H9 (cell line): ENCODE results near the gene GPC6. TPM values are rescaled to one million over a fixed set of nuclear protein-coding genes. Genes with fewer than 3 reads are reported as not detected.

Source experiments
- DNase-seq: peaks from one replicate; pipeline ENCODE4 v3.0.0-alpha.2; 2017
- H2AFZ ChIP-seq: one replicate; pipeline ENCODE4 v1.6.1; 2013; ENCODE audit warnings: mild to moderate bottlenecking, low read length, control low read depth, moderate library complexity
- H2AK5ac ChIP-seq: 2 replicates; pipeline ENCODE4 v1.6.1; 2013; ENCODE audit warnings: low read length, control low read depth, mixed read lengths; ENCODE audit not compliant: insufficient read length
- H2BK120ac ChIP-seq: one replicate; pipeline ENCODE4 v1.6.1; 2013; ENCODE audit warnings: low read depth, mild to moderate bottlenecking, low read length, control low read depth, inconsistent platforms; ENCODE audit not compliant: poor library complexity, severe bottlenecking
- H2BK12ac ChIP-seq: 2 replicates; pipeline ENCODE4 v1.6.1; 2013; ENCODE audit warnings: low read length, control low read depth, mixed read lengths, low read depth; ENCODE audit not compliant: insufficient read length
- H2BK15ac ChIP-seq: 2 replicates; pipeline ENCODE4 v1.6.1; 2013; ENCODE audit warnings: low read depth, low read length, control low read depth
- H2BK20ac ChIP-seq: one replicate; pipeline ENCODE4 v1.6.1; 2013; ENCODE audit warnings: low read depth, mild to moderate bottlenecking, low read length, control low read depth, inconsistent platforms; ENCODE audit not compliant: poor library complexity, severe bottlenecking
- H2BK5ac ChIP-seq: 2 replicates; pipeline ENCODE4 v1.6.1; 2013; ENCODE audit warnings: low read length, control low read depth, mixed read lengths; ENCODE audit not compliant: insufficient read length
- H3K14ac ChIP-seq: 2 replicates; pipeline ENCODE4 v1.6.1; 2013; ENCODE audit warnings: low read length, control low read depth; ENCODE audit not compliant: insufficient read depth
- H3K18ac ChIP-seq: 2 replicates; pipeline ENCODE4 v1.6.1; 2013; ENCODE audit warnings: low read depth, mild to moderate bottlenecking, mixed read lengths, low read length, control low read depth; ENCODE audit not compliant: insufficient read length
- H3K23ac ChIP-seq: 2 replicates; pipeline ENCODE4 v1.6.1; 2013; ENCODE audit warnings: low read length, control low read depth, mixed read lengths, low read depth; ENCODE audit not compliant: insufficient read length
- H3K23me2 ChIP-seq: 2 replicates; pipeline ENCODE4 v1.6.1; 2013; ENCODE audit warnings: low read depth, mild to moderate bottlenecking, mixed read lengths, low read length, control low read depth; ENCODE audit not compliant: insufficient read length, poor library complexity, severe bottlenecking
- H3K27ac ChIP-seq: 2 replicates; pipeline ENCODE4 v1.5.1; 2013; ENCODE audit warnings: low read length, control low read depth, mixed read lengths, low read depth; ENCODE audit not compliant: insufficient read length
- H3K27me3 ChIP-seq: 2 replicates; pipeline ENCODE4 v1.6.1; 2013; ENCODE audit warnings: low read length, control low read depth, inconsistent platforms; ENCODE audit not compliant: insufficient read depth
- H3K4ac ChIP-seq: 2 replicates; pipeline ENCODE4 v1.6.1; 2013; ENCODE audit warnings: low read depth, mild to moderate bottlenecking, control low read depth, inconsistent platforms, low read length, moderate library complexity
- H3K4me1 ChIP-seq: 2 replicates; pipeline ENCODE4 v1.6.1; 2013; ENCODE audit warnings: low read length, control low read depth, inconsistent platforms; ENCODE audit not compliant: insufficient read depth
- H3K4me2 ChIP-seq: 2 replicates; pipeline ENCODE4 v1.6.1; 2013; ENCODE audit warnings: low read length, control low read depth, mixed read lengths; ENCODE audit not compliant: insufficient read length, insufficient read depth
- H3K56ac ChIP-seq: 2 replicates; pipeline ENCODE4 v1.6.1; 2013; ENCODE audit warnings: low read depth, mild to moderate bottlenecking, mixed read lengths, low read length, control low read depth; ENCODE audit not compliant: insufficient read length
- H3K79me1 ChIP-seq: 2 replicates; pipeline ENCODE4 v1.6.1; 2013; ENCODE audit warnings: low read depth, mild to moderate bottlenecking, moderate library complexity, low read length, control low read depth, inconsistent platforms; ENCODE audit not compliant: insufficient read depth, poor library complexity, severe bottlenecking
- H3K79me2 ChIP-seq: 2 replicates; pipeline ENCODE4 v1.6.1; 2013; ENCODE audit warnings: low read length, control low read depth, inconsistent platforms; ENCODE audit not compliant: insufficient read depth
- H3K9ac ChIP-seq: 2 replicates; pipeline ENCODE4 v1.6.1; 2013; ENCODE audit warnings: low read length, control low read depth, mixed read lengths; ENCODE audit not compliant: insufficient read length; ENCODE audit errors: extremely low read depth
- H3K9me3 ChIP-seq: one replicate; pipeline ENCODE4 v1.6.1; 2013; ENCODE audit warnings: low read depth, low read length, inconsistent platforms; ENCODE audit not compliant: control insufficient read depth
- H3T11ph ChIP-seq: one replicate; pipeline ENCODE4 v1.6.1; 2013; ENCODE audit warnings: mild to moderate bottlenecking, low read length, control low read depth, inconsistent platforms
- H4K20me1 ChIP-seq: one replicate; pipeline ENCODE4 v1.6.1; 2013; ENCODE audit not compliant: control insufficient read depth, insufficient read length, insufficient read depth
- H4K5ac ChIP-seq: 2 replicates; pipeline ENCODE4 v1.6.1; 2013; ENCODE audit warnings: low read depth, mild to moderate bottlenecking, mixed read lengths, low read length, control low read depth; ENCODE audit not compliant: insufficient read length
- H4K8ac ChIP-seq: replicated peaks from 2 replicates; pipeline ENCODE4 v1.6.1; 2013; ENCODE audit warnings: low read length, control low read depth, mixed read lengths, low read depth; ENCODE audit not compliant: insufficient read length
- H4K91ac ChIP-seq: 2 replicates; pipeline ENCODE4 v1.6.1; 2013; ENCODE audit warnings: low read depth, mild to moderate bottlenecking, moderate library complexity, mixed read lengths, low read length, control low read depth; ENCODE audit not compliant: insufficient read length
- H3K27ac Mint-ChIP-seq, 3 experiments: 2 replicates in 2 of 3; 3 replicates in 1 of 3; pipeline ENCODE4 v1.8.0; 2020 to 2021; ENCODE audit warnings: mixed read lengths in 3 of 3, mild to moderate bottlenecking in 1 of 3, moderate library complexity in 1 of 3
- H3K27me3 Mint-ChIP-seq: 2 replicates; pipeline ENCODE4 v1.8.0; 2021; ENCODE audit warnings: low read depth, mild to moderate bottlenecking, moderate library complexity, mixed read lengths
- H3K36me3 Mint-ChIP-seq, 3 experiments: 2 replicates in 2 of 3; 3 replicates in 1 of 3; pipeline ENCODE4 v1.8.0; 2020 to 2021; ENCODE audit warnings: low read depth in 3 of 3, mixed read lengths in 3 of 3; ENCODE audit not compliant: insufficient read depth in 1 of 3
- H3K4me1 Mint-ChIP-seq, 2 experiments: 2 replicates each; pipeline ENCODE4 v1.8.0; 2020; ENCODE audit warnings: mixed read lengths in 2 of 2
- H3K4me3 Mint-ChIP-seq, 2 experiments: 2 replicates in 1 of 2; 3 replicates in 1 of 2; pipeline ENCODE4 v1.8.0; 2020 to 2021; ENCODE audit warnings: mild to moderate bottlenecking in 2 of 2, mixed read lengths in 2 of 2, moderate library complexity in 1 of 2
- H3K9me3 Mint-ChIP-seq, 2 experiments: 2 replicates in 1 of 2; 3 replicates in 1 of 2; pipeline ENCODE4 v1.8.0; 2020; ENCODE audit warnings: mild to moderate bottlenecking in 2 of 2, mixed read lengths in 2 of 2, moderate library complexity in 1 of 2
- WGBS: extraction: QIAGEN DNeasy Blood & Tissue Kit; methylation state at CpG from one replicate; pipeline ENCODE4 v1.1.7; 2013; ENCODE audit warnings: missing lambda C conversion rate, low lambda C conversion rate, mixed read lengths; ENCODE audit not compliant: insufficient read length; ENCODE audit errors: extremely low coverage; 5-methylcytosine and 5-hydroxymethylcytosine counted together
- total RNA-seq: library from RNA; stranded (reverse); gene quantifications from 2 replicates; pipeline ENCODE4 v1.2.1, GENCODE V29; 2021
- TF ChIP-seq, protein P1 (sequence below): fragments of 200-600 bp; sonication (generic); conservative IDR thresholded peaks from 3 replicates; pipeline ENCODE4 v1.8.0; 2021; ENCODE audit warnings: antibody characterized with exemption, mild to moderate bottlenecking

The GPC6 gene
- total RNA-seq, 1 experiment from 2014 or later: 15.6 TPM

DNA sequence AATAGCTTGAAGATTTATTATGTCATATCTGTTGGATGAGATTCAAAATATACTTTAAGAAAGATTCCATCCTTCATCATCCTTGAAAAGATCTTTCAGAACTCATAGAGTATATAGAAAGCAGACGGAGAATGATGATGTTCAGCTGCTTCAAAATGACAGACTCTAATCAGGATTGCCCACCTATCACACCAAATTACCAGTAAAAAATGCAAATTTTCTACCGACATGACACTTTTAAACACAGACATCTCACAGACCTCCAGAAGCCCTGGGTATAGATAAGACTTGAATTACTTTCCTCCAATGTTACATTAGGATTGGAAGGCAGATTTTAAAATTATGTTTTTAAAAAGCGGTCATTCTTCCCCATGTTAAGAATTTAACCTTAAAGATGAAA lies 235.5 kb downstream of the GPC6 start:
- no peak overlapping the region for H3K23ac ChIP-seq
- Mint-ChIP-seq H3K9me3 (no peaks in the 10 kb centered on the region), H3K27me3 (no peaks in the 10 kb centered on the region), H3K4me3 (no peak overlapping the region), H3K4me1 (peaks cover 2 to 4% of the 10 kb centered on the region in 2 experiments; a peak in 2 of 4 replicates), H3K27ac (no peak overlapping the region), H3K36me3 (no peaks in the 10 kb centered on the region)
- no peak overlapping the region for H2BK120ac ChIP-seq
- H3T11ph ChIP-seq: no peak overlapping the region
- no peaks in the 10 kb centered on the region for H3K79me2 ChIP-seq
- H3K4me1 ChIP-seq: no peaks in the 10 kb centered on the region
- no peak overlapping the region for H3K56ac ChIP-seq
- no peak overlapping the region for H2BK15ac ChIP-seq
- TF ChIP-seq, protein P1, sequence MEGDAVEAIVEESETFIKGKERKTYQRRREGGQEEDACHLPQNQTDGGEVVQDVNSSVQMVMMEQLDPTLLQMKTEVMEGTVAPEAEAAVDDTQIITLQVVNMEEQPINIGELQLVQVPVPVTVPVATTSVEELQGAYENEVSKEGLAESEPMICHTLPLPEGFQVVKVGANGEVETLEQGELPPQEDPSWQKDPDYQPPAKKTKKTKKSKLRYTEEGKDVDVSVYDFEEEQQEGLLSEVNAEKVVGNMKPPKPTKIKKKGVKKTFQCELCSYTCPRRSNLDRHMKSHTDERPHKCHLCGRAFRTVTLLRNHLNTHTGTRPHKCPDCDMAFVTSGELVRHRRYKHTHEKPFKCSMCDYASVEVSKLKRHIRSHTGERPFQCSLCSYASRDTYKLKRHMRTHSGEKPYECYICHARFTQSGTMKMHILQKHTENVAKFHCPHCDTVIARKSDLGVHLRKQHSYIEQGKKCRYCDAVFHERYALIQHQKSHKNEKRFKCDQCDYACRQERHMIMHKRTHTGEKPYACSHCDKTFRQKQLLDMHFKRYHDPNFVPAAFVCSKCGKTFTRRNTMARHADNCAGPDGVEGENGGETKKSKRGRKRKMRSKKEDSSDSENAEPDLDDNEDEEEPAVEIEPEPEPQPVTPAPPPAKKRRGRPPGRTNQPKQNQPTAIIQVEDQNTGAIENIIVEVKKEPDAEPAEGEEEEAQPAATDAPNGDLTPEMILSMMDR: no peak
- no peaks in the 10 kb centered on the region for H3K79me1 ChIP-seq
- H3K9ac ChIP-seq: no peak overlapping the region
- no peak overlapping the region for H3K14ac ChIP-seq
- no peak overlapping the region for H3K18ac ChIP-seq
- H3K4ac ChIP-seq: no peak overlapping the region
- no peaks in the 10 kb centered on the region for H4K20me1 ChIP-seq
- no peak overlapping the region for H4K8ac ChIP-seq
- H2AFZ ChIP-seq: no peak overlapping the region
- no peak overlapping the region for H2BK5ac ChIP-seq
- H3K27ac ChIP-seq: no peak overlapping the region
- no peak overlapping the region for H3K4me2 ChIP-seq
- DNase-seq: no peak
- H2BK20ac ChIP-seq: no peak overlapping the region
- H3K23me2 ChIP-seq: no peaks in the 10 kb centered on the region
- no peaks in the 10 kb centered on the region for H3K9me3 ChIP-seq
- H4K5ac ChIP-seq: no peak overlapping the region
- no peaks in the 10 kb centered on the region for H3K27me3 ChIP-seq
- WGBS: no CpG with 5 or more reads among the region's 3 CpGs
- no peak overlapping the region for H2BK12ac ChIP-seq
- no peak overlapping the region for H4K91ac ChIP-seq
- no peak overlapping the region for H2AK5ac ChIP-seq
